ENCODE measurements around the gene KATNAL2. TPM values are rescaled to one million over a fixed set of nuclear protein-coding genes. Genes with fewer than 3 reads are reported as not detected.

KATNAL2 gene
- total RNA-seq, 1 experiment from 2014 or later = 21.7 TPM

- H2AK5ac ChIP-seq (ENCODE audit: insufficient read length, low read length) = no peak overlapping the region
- H3T11ph ChIP-seq (ENCODE audit: low read length) = no peak overlapping the region
- H3K4me1 ChIP-seq (ENCODE audit: insufficient read depth, low read length) = no peaks in the 10 kb centered on the region; the same call in 1 of the 2 replicates
- H2AFZ ChIP-seq (ENCODE audit: low read length) = no peak overlapping the region
- peaks cover 18% of the 10 kb centered on the region for H3K79me1 ChIP-seq (ENCODE audit: insufficient read depth, low read depth, low read length, poor library complexity, severe bottlenecking)
- H3K27me3 Mint-ChIP-seq (ENCODE audit: low read depth) = no peaks in the 10 kb centered on the region; the same call in 1 of the 2 replicates
- no peak for DNase-seq
- H3K36me3 Mint-ChIP-seq (ENCODE audit: insufficient read depth in 1 of 3, low read depth in 3 of 3) = peaks cover 39 to 51% (median 46%) of the 10 kb centered on the region in 3 experiments
- H3K56ac ChIP-seq (ENCODE audit: insufficient read length, low read depth, low read length) = no peak overlapping the region
- no peak overlapping the region for H4K8ac ChIP-seq (replicated peaks; ENCODE audit: insufficient read length, low read depth, low read length)
- H2BK120ac ChIP-seq (ENCODE audit: low read depth, low read length, poor library complexity, severe bottlenecking) = no peak overlapping the region
- no peak overlapping the region for H3K14ac ChIP-seq (ENCODE audit: insufficient read depth, low read length)
- H3K23me2 ChIP-seq (ENCODE audit: insufficient read length, low read depth, low read length, poor library complexity, severe bottlenecking) = no peaks in the 10 kb centered on the region
- no peak overlapping the region for H3K23ac ChIP-seq (ENCODE audit: insufficient read length, low read depth, low read length)
- no peak overlapping the region for H3K9ac ChIP-seq (ENCODE audit: extremely low read depth, insufficient read length, low read length)
- no peak overlapping the region for H2BK15ac ChIP-seq (ENCODE audit: low read depth, low read length)
- H3K4me3 Mint-ChIP-seq = no peak overlapping the region
- no peak overlapping the region for H3K18ac ChIP-seq (ENCODE audit: insufficient read length, low read depth, low read length)
- peaks cover 18 to 21% of the 10 kb centered on the region in 2 experiments for H3K4me1 Mint-ChIP-seq
- peak overlapping the region in 1 of 3 experiments; percentile 17; a peak in 2 of 7 replicates for H3K27ac Mint-ChIP-seq
- no peak for TF ChIP-seq CTCF (conservative IDR thresholded peaks at IDR 0.05)
- H4K5ac ChIP-seq (ENCODE audit: insufficient read length, low read depth, low read length) = no peak overlapping the region
- H3K27ac ChIP-seq (ENCODE audit: insufficient read length, low read depth, low read length) = no peak overlapping the region
- no peak overlapping the region for H3K4me2 ChIP-seq (ENCODE audit: insufficient read depth, insufficient read length, low read length)
- H4K20me1 ChIP-seq (ENCODE audit: control insufficient read depth, insufficient read depth, insufficient read length) = peaks cover 2% of the 10 kb centered on the region
- H3K4ac ChIP-seq (ENCODE audit: low read depth, low read length) = no peak overlapping the region
- H3K27me3 ChIP-seq (ENCODE audit: insufficient read depth, low read length) = no peaks in the 10 kb centered on the region
- peaks cover 19% of the 10 kb centered on the region; the same call in 1 of the 2 replicates for H3K79me2 ChIP-seq (ENCODE audit: insufficient read depth, low read length)
- no CpG with 5 or more reads among the region's 1 CpG for WGBS (ENCODE audit: extremely low coverage, insufficient read length, low lambda C conversion rate)
- H2BK20ac ChIP-seq (ENCODE audit: low read depth, low read length, poor library complexity, severe bottlenecking) = no peak overlapping the region
- peaks cover 28 to 30% of the 10 kb centered on the region in 2 experiments for H3K9me3 Mint-ChIP-seq
- no peak overlapping the region for H4K91ac ChIP-seq (ENCODE audit: insufficient read length, low read depth, low read length)
- peaks cover 27% of the 10 kb centered on the region for H3K9me3 ChIP-seq (ENCODE audit: control insufficient read depth, low read depth, low read length)
- no peak overlapping the region for H2BK12ac ChIP-seq (ENCODE audit: insufficient read length, low read depth, low read length)
- H2BK5ac ChIP-seq (ENCODE audit: insufficient read length, low read length) = no peak overlapping the region
These were observed 24.6 kb upstream of the KATNAL2 start for GRCh38 chr18:46892842-46893241.
